ENCODE measurements around the gene PTGDR2.

Gene PTGDR2

DNA sequence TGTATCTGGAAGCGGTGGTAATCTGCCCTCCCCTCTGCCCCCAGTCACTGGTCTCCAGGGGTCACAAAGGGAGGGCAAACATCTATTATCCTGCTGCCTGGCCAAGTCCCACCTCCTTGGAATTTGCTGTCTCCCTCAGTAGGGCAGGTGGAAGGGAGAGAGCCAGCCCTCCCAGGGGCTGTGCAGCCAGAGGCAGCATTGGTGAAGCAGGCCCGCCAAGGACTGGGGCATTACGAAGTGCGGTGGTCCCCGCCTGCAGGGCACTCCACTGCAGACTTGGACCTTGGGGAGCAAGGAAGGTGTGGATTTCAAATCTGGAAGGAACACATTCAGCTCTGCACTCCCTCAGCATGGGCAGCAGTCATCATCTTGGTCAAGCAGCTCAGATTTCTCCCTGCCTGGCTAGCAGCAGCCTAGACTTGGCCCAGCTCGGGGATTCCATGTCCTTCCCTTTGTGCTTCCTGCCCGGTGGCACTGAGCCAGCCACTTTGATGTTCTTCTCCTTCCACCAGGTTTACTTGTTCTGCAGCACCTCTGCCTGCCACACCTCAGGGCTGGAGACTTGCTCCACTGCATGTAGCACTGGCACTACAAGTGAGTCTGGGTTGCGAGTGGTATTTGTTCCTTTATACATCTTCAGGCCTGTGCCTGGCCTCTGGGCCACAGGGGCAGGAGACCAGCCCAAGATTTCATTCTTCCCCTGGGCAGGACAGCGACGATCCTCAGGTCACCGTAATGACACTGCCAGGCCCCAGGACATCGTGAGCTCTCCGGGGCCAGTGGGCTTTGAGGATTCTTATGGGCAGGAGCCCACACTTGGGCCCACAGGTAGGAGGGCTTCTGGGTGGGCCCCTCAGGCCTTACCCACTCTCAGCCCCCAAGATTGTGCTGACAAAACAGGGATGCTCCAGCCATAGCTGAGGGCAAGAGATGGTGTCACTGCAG is 18.9 kb upstream of the PTGDR2 start:
- no peak for DNase-seq

DNA sequence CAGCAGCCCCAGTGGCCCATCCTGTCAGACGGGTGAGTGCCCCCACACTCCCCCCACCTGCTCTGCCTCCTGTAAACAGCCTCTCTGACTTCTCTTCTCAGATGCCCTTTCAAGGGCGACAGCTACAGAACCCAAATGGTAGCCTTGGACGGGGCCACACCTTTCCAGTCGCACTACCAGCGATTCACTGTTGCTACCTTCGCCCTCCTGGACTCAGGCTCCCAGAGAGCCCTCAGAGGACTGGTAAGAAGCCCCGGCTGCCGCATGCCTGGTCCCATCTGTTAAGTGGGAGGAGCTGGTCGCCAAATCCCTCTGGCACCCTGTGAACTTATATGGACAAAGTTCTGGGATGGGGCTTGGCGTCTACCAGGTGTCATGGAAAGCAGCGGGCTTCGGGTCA is 17.8 kb upstream of the PTGDR2 start:
- DNase-seq, result no peak

DNA sequence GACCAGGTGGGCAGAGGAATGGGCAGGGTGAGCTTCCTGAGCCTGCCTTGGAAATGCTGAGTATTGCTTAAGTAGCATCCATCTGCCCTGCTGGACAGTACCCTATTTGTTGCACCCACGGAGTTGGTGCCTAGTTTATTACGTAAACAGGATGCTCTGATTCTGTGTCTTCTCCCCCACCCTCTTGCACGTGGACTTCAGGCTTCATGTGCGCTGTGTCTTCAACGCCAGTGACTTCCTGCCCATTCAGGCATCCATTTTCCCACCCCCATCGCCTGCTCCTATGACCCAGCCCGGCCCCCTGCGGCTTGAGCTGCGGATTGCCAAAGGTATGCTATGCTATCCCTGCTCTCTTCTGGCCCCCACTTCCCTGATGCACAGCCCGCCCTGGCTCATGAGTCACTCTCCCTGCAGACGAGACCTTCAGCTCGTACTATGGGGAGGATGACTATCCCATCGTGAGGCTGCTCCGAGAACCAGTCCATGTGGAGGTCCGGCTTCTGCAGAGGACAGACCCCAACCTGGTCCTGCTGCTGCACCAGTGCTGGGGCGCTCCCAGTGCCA is 17.3 kb upstream of the PTGDR2 start:
- peak in 2 of 6 experiments; percentile 19 to 29 for DNase-seq

DNA sequence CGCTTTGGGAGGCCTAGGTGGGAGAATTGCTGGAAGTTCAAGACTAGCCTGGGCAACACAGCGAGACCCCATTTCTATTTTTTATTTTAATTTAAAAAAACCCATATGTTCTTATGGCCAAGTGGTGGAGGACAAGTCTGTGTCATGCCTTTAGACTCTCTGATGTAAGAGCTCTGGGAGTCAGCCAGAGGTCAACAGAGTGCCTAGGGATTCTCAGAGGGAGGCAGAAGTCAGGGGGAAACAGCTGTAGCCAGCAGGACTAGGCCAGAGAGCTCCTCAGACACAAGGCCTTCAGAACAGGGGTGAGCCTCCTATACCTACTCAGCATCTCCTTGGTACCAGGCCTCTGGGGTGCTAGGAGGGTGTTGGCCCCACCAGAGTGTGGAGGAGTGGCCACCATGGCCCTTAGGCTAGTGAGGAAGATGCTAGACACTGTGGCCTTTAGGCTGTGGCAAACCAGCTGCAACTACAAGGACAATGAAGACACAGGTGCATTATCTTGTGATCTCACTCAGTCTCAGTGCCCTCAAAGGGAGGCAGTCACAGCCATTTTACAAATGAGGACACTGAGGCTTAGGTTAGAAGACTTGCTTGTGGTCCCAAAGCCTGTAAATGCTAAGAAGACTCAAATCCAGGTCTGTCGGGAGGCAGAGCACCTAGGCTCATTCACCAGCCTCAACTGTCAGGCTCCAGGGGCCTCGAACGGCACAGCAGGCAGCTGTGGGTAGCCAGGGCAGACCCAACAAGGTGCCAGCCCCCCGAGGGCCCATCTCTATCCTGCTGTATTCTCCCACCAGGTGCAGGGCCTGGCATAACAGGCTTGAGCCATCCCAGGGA is 16.6 kb upstream of the PTGDR2 start:
- no peak for DNase-seq

DNA sequence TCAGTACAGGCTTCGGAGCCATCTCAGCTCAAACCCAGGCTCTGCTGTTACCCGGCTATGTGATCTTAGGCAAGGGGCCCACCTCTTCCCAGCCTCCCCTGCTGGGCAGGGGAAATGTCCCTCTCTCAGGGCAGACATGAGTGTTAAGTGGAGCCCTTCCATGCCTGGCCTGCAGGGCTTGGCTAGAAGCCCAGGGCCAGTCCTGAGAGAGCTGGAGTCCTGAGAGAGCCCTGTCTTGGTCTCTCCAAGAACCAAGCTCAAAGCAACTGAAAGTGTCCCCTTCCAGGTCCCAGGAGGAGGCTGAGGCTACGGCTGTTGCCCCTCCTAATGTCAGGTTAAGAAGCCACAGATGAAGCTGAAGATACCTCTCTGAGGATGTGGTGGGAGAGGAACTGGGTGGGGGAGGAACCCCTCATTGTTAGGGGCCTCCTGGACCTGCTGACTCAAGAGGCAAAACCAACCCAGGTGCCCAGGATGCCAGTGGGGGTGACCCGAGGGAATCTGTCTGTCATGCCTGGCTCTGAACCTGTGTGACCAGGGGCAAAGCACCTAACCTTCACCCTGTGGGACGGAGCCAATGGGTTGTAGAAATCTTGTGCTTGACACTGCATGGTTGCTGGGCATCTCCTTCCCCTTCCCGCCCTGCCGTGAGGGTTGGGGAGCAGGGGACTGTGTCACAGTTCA is 15.8 kb upstream of the PTGDR2 start:
- DNase-seq, result no peak

DNA sequence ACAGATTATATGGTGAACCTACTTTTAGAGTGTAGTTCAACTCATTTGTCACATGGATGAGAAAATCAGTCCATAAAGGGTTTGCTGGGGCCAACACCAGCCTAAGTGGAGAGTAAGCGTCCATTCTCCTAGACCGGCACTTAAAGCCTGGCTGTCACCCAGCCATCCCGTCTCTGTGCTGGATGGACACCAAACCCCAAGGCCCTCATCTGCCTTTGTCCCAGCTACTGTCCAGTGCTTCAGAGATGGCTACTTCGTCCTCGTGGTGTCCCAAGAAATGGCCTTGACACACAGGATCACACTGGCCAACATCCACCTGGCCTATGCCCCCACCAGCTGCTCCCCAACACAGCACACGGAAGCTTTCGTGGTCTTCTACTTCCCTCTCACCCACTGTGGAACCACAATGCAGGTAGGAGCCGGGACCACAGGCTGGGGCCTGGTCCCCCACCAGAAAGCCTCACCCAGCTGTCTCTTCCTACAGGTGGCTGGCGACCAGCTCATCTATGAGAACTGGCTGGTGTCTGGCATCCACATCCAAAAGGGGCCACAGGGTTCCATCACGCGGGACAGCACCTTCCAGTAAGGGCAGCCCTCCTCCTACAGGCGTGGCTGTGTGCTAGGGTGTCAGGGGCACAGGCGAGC is 15.1 kb upstream of the PTGDR2 start:
- no peak for DNase-seq

DNA sequence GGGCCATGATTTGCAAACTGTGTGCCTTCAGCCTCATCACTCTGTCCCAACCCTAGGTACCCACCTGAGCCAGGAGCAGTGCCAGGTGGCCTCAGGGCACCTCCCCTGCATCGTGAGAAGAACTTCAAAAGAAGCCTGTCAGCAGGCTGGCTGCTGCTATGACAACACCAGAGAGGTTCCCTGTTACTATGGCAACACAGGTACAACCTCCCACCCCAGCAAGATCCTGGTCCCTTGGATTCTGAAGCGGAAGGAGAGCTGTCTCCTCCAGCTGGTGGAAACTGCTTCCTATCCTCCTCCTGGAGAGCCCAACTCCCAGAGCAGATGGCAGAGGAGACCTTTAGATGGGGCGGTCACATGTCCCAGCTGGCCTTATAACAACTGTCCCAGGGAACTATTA is 14.5 kb upstream of the PTGDR2 start:
- no peak for DNase-seq

DNA sequence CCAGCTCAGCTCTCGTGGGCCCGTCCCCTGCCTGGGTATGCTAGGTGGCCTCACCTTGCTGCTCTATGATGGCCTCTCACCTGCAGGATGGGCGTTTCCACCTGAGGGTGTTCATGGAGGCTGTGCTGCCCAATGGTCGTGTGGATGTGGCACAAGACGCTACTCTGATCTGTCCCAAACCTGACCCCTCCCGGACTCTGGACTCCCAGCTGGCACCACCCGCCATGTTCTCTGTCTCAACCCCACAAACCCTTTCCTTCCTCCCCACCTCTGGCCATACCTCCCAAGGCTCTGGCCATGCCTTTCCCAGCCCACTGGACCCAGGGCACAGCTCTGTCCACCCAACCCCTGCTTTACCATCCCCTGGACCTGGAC is 13.7 kb upstream of the PTGDR2 start:
- no peak for DNase-seq

DNA sequence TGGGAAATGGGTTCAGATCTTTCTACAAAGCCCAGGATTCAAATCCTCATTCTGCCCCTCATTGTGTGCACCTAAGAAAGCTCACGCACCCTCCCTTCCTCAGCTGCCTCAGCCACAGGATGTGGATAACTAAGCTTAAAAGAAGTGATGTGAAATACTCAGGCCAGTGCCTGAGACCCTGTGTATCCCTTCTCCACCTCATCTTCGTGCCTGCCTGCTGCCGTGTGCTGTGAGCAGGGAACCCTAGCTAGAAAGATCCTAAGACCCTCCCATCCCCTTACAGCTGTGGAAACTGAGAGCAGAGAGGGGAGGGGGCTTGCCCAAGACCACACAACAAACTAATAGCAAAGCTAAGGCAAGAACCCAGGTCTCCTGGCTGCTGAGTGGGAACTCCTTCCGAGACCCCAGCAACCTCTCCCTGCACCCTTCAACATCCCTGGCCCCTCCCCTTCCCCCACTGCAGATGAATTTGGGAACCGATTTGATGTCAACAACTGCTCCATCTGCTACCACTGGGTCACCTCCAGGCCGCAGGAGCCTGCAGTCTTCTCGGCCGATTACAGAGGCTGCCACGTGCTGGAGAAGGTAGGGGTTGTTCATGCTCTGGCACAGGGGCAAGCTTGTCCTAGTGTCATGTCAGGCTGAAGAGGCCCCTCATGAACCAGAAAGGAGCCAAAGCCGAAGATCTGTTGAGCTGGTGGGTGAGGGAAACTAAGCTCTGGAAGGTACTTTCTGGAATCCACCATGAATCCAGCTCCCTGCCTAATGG is 13.1 kb upstream of the PTGDR2 start:
- DNase-seq, result no peak

DNA sequence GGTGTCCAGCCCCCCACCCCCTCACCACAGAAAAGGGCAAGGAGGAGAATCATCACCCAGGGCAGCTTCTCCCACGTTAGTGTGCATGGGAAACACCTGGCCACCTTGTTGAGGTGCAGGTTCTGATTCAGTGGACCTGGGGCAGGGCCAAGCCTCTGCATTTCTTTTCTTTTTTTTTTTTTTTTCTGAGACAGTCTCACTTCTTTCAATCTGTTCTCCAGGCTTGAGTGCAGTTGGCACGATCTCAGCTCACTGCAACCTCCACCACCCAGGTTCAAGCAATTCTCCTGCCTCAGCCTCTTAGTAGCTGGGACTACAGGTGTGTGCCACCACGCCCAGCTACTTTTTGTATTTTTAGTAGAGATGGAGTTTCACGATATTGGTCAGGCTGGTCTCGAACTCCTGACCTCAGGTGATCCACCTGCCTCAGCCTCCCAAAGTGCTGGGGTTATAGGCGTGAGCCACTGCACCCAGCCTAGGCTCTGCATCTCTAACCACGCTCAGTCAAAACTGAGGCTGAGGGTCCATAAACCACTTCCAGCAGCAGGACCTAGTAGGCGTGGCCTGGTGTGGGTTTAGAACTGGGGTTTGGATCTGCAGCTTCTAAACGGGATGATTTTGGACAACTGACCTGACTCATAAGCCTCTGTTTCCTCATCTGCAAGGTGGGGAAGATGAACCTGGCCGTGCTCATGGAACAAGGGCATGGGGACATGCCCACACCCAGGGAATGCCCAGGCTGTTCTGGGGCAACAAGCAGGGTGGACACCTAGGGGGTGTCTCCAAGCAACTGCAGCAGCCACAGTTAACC is 12.3 kb upstream of the PTGDR2 start:
- no peak for DNase-seq

DNA sequence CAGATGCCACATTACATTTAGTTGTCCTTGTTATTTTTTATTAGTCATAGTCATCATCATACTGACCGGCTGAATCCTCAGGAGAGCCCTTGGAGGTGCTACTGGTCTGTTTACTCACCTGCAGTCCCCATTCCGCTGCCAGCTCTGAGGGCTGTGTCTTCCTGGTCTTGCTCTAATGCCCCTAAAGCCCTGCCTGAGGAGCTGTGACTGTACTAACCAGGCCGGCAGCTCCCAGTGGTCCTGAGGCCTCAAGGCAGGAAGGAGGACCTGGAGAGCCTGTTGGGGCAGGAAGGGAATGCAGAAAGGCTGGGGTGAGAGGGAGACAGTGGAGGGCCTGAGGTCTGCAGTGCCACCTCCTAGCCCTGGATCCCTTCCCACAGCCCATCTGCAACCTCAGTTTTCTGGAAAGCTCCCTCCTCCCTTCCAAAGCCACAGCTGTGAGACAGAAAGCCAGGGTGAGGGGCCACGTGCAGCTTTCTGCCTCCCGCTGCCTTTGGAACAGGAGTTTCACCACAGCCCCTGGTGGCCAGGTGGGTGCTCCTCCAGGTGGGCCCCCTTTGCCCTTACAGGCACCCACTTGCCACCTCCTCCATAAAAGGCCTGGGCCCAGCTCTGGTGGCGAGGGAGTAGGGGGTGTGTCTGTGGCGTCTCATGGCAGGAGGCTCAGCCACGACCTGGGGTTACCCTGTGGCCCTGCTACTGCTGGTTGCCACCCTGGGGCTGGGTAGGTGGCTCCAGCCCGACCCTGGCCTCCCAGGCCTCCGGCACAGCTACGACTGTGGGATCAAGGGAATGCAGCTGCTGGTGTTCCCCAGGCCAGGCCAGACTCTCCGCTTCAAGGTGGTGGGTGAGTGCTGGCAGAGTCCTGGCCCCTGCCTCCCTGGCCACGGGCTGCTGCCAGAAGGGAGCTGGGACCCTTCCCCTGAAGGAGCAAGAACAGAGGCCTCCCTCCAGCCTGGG is 11.4 kb upstream of the PTGDR2 start, which contains the start of gene ZP1:
Gene ZP1, plus strand, starts transcription at position 632 of the 960 bp plus-strand sequence. Its CDS starts 20 bp downstream, at position 652.
- no peak for DNase-seq

DNA sequence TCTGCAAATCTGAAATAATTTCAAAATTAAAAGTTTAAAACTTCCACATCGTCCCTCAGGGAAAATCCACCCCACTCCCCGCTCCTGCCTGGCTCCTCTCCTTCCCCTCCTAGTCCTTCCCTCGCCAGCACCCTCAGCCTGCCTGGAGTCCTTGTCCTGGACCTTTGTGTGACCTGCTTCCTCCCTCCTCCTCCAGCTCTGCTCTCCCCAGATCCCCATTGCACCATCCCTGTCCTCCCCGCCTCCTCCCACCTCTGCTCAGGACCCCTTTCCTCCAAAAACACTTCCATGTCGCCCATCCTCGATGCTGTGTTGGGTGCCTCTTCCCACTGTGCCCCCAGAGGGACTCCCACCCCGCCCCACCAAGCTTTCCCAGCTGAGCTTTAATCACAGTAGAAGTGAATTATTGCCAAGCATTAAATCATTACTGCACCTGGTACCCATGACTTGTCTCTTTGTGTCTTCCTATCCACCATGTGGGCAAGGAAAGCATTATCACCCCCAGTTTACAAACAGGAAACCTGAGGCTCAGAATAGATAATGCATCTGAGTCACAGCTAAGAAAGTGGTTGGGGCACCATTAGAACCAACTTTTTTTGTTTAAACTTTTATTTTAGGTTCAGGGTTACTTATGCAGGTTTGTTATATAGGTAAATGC is 9.2 kb upstream of the PTGDR2 start:
- DNase-seq, result no peak

DNA sequence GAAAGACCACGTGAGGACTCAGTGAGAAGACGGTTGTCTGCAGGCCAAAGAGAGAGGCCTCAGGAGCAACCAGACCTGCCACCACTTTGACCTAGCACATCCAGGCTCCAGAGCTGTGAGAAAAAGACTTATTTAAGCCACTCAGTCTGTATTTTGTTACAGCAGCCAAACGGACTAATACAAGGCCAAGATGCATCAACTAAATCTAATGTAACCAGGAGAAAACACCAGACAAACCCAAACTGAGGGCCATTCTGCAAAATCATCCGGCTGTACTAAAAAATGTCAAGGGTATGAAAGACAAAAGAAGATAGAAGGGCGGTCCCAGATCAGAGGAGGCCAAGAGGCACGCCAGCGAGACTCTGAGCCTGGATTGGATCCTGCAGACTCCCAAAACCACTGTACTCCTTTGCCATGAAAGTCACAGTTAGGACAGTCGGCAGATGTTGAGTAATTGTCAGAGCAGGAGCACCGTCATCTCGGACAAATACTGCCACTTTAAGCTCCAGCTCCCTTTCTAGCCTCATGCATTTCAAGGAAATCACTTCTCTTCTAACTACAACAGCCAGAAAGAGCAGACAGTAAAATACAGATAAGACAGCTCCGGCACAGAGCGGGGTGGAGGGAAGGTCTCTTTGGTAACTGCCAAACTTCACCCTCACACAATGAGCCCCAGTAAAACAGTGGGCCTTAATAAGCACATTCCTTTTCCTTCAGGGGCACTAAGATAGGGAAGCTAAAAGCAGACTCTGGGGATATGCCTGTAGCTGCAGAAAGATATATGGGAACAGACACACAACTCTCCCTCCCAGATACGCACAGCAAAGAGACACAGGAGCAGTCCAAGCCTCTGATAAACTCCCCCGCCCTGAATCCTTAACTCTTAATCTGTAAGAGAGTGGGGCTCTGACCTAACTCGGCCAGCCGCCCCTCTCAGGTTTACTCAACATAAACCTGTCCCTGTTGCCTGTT is 8.1 kb upstream of the PTGDR2 start:
- no peak for DNase-seq

DNA sequence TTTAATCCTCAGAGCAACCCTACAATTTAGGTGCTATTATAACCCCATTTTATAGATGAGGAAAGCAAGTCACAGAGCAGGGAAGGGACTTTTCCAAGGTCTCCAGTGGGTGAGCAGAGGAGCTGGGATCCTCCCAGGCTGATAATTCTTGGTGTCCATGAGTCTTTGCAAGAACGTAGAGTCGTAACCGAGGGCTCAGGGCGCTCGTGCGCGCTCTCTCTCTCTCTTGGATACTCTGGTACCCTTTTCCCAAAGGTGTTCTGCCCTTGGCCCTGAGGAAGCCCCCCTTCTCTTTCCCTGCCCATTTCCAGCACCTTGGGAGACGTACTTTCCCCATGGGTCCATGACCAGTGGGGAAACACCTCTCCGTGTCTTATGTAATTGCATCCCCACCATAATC is 6.4 kb upstream of the PTGDR2 start:
- no peak for DNase-seq

DNA sequence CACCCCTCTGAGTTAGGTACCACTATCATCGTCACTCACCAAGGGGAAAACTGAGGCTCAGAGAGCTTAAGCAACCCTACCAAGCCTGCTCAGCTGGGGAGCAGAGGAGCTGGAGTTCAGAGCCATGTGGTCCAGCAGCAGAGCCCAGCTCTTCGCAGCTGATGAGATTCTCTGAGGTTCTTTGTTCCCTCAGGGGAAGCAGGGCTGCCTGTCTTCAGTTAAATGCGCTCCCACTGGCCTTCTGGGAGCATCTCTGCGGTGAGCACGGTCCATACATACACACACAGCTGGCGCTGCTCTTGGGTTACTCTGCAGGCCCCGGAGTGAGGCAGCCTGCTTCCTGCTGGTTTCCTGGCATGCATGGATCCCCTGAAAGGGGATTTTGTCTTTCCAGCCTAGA is 5.2 kb upstream of the PTGDR2 start:
- DNase-seq, result no peak

DNA sequence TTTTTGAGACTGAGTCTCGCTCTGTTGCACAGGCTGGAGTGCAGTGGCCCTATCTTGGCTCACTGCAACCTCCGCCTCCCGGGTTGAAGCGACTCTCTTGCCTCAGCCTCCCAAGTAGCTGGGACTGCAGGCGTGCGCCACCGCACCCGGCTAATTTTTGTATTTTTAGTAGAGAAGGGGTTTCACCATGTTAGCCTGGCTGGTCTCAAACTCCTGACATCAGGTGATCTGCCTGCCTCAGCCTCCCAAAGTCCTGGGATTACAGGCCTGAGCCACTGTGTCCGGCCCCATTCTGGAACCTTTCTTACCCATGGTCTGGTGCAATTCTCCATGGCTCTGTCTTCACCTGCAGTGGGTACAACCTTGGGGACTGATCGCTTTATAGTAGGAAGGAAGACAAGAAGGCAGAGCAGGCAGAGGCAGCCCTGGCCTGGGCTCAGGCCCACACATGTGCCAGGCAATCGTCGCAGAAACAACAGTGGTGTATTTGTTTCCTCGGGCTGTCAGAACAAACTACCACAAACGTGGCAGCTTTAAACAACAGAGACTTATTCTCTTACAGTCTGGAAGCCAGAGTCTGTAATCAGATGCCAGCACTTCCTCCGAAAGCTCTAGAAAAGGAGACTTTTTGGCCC is 4.0 kb upstream of the PTGDR2 start:
- DNase-seq, result no peak
